ENCODE measurements around the gene ZNF318.
"Not testable (repeated sequence)": the region's sequence is repeated elsewhere in the genome, so short reads cannot be mapped to it uniquely, and the experiment has no call there.

ZNF318 gene

DNA sequence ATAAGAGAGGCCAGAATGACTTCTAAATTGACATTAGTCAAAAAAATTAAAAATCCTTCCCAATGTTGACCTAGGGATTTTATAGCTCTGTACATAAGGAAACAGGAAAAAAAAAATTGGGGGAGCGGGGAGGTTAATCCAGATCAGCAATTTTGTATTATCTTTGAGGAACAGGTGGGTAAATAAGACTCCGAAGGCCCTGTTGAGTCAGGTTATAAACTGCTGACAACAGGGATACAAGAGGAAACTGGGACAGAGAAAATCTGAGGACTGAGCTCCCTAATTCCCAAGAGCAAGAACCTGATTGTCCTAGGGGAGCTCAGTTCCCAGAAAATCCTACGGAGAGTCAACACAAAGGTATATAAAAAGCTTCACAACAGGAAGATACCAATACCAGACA, 34.0 kb downstream of the ZNF318 start:
- DNase-seq, result no peak

DNA sequence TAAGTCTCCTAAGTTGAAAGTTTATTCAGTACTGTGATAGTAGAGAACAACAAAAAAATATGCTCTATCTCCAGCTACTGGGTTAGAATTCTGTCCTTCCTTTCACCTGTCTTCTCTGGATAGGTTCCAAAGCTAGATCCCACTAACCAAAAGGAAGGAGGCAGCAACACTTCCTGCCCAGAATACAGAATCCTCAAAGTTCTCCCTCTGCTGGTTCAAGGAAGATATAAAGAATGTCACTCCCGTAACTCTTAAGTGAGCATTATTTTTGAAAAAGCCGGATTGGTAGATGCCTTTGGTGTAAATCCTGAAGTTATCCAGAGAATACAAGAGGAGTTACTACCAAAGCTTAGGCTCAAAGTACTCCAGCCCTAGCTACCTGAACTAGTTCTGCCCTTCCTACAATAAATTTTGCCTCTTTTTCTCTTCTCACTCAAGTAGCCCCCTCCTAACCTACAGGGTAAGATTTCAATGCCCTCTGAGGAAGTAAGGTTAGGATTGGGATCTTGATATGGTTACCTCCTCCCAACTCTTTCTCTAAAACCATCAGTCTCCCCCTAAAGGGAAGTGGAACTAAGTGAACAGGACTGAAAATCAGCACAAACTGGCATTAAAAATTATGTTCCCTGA, 34.9 kb downstream of the ZNF318 start:
- DNase-seq, result peak; percentile 30

DNA sequence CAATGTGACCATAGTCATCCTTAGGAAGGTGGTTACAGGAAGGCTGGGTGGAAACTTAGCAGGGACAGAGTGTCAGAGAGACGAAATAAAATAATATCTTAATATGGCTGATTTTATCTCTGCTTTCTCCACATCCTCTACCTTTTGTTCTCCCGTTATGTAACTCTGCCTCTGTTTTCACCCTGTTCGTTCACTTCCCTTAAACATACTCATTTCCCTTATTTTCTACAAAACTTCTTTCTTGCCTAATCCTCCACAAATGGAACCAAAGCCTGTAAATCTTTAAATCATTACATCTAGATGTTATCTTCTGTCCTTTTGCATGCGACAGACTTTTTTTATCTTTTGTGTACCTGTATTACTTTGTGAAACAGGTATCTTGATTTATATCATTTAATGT, 37.6 kb downstream of the ZNF318 start:
- DNase-seq, result no peak

DNA sequence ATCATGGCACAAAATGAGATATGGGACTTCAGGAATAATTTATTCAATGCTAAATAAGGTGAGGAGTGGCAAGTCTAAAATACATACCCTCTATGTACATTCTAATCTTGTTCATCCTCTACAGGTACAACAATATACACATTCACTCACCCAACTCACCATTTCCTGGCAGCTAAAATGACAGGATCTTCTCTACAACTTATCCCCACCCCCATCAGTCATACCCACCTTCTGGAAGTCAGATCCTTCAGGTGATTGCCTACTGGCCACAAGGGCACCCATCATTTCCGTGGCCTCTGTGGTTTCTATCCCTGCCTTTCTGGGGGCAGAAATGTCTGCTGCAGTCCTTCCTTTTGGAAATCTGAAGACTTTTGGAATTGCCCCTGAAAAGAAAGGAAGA, 38.0 kb downstream of the ZNF318 start:
- DNase-seq, result no peak

DNA sequence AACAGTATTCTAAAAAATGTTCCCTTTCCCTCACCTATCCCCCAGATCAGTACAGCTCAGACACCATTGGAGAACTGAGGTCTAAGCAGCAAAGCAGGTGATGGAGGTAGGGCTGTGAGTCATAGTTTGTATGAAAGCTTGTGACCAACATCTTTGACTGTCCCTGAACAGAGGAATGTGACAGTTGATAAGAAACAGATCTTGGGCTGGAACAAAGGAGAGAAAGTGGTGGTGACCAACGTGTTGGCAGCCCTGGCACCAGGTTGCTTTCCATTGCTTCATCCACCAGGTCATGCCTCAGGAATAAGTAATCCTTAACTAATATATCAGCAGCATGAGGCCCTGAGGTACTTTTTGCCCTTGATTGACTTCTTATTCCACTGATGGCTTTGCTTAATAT, 40.9 kb downstream of the ZNF318 start:
- DNase-seq, result no peak

DNA sequence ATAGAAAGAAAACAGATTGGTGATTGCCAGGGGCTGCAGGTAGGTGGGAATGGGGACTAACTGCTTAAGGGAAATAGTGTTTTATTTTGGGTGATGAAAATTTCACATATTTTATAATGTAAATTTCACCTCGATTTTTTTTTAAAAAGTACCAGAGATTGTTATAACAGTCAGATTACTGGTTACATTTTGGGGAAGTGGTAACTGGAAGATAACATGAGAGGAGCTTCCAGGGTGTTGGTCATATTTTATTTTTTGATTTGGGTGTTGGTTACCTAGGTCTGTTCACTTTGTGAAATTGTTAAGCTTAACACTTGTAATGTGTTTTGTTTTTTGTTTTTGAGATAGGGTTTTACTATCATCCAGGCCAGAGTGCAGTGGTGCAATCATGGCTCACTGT, 43.6 kb downstream of the ZNF318 start:
- DNase-seq, result no peak

DNA sequence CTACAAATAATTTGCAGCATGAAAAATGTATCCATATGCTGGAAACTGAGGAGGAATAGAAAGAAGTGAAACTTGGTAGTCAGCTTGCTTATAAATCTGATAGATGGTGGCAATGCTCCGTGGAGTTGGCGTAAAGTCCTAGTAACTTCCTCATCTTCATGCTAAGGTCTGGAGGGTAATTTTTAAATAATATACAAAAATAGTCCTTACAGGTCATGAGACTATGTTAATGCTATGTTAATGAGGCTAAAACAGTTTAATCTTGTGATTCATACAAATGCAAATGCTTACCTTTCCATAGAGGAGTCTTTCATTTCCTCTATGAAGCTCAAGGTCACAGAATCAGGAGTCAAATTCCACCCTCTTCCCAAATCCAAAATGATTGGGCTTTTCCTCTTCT, 51.4 kb downstream of the ZNF318 start:
- DNase-seq, result no peak

DNA sequence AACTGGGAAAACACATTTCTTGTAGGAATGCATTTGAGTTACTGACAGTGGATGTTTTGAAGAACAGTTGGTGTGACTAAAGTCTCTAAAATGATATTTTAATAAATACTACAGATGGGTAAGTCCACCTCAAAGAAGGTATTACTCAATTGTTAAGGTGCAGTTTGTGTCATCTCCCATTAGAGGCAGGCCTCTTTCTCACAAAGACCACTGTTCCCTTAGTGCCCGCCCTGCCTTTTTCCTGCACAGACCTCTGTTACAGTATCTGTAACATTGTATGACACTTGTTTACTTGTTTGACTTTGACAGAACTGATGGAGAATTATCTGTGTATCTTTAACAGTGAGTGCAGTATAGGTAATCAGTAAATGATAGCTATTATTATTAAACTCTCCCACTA, 55.6 kb downstream of the ZNF318 start:
- DNase-seq, result no peak

DNA sequence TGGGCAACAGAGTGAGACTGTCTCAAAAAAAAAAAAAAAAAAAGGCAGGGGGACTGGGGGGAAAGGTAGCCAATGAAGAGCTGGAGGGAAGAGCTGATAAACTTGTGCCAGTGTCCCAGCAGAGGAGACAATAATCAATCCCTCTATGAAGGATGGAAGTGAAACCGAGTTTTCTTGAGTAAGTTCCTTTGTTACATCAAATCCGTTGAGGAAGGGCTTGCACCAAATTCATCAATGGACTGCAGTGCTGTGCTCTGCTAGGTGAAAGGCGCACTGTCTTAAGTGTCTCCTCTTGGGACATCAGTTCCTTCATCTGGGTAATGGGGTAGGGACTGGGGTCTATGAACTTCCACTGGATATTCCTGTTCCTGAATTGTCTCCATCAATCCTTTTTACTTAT, 57.8 kb downstream of the ZNF318 start:
- no peak for DNase-seq

DNA sequence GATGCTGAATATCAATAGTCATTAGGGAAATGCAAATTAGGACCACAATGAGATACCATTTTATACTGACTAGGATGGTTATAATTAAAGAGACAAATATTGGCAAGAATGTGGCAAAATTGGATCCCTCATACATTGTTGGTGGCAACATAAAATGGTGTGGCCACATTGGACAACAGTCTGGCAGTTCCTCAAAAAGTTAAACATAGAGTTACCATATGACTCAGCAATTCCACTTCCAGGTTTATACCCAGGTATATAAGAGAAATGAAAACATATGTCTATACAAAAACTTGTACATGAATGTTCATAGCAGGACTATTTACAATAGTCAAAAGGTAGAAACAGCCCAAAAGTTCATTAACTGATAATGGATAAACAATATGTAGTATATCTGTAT, 58.8 kb downstream of the ZNF318 start:
- DNase-seq, result no peak

DNA sequence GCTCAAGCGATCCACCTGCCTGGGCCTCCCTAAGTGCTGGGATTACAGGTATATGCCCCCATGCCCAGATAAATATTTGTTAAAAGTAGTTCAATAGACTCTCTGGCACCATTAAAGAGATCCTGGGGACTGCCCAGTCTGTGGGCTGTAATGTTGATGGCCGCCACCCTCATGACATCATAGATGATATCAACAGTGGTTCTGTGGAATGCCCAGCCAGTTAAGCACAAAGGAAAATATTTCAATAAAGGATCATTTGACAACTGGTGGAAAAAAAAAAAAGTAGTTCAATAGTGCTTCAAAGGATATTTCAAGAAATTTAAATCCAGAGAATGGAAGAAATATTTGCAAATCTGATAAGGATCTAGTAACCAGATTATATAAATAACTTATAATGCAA, 59.3 kb downstream of the ZNF318 start:
- DNase-seq, result no peak

DNA sequence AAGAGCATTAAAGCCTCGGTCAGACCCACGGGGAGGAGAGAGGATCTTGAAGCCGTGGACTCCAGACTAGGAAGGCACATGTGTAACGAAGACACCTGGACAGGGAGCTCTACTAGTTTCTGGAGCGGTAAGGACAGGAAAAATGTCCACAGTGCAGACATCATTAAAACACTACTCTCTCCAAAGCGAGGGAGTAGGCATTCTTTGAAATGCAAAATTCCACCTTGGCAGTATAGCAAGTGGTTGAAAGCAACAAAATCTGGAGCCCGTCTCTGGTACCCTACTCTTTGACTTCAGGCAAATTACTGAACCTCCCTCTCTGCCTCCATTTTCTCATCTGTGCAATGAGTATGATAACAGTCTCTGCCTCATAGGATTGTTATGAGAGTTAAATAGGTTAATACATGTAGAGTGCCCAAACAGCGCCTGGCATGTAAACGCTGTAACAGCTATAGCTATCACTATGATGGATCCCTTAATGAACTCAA, 60.4 kb downstream of the ZNF318 start:
- no peak for DNase-seq

DNA sequence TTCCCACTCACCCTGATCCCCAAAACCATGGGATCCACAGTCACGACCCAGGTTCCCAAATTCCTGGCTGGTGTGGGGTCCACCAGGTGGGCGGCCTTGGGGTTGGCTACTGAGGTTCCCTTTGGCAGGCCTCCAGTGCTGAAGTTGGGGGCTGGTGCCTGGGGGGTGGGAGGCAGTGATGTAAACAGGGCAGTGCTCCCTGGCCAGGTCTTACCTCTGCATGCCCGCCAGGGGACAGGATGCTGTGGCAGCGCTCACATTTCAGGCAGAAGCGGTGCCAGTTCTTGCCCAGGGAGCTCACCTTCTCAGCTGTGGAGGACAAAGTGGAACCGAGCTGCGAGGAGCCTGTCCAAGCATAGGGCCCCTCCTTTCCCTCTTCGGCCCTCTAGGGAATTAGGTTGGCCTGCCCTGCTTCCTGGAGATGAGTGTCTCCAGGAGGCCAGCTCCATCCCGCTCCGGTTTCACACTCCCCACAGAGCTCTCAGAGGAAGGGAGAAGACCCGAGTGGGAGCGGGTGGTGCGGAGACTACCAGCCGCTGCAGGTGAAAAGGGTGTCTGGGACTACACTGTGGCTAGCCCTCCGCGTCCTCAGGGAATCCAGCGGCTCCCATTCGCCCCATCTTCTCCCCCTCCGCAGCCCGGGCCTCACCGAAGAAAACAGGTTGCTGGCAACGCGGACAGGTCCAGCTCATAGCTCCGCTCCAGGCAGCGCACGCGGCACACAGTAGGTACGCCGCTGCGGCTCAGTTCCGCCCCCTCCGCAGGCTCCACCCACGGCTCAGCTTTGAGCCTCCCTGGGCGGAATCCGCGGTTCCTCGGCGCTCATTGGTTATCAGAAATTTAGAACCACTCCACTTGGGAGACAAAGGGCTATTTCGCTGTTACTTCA, 61.1 kb downstream of the ZNF318 start, which contains the start of gene CRIP3:
Gene CRIP3, minus strand, starts transcription at position 726 of the 889 bp plus-strand sequence. Its CDS starts 34 bp downstream, at position 692.
- peak; percentile 78 for DNase-seq

DNA sequence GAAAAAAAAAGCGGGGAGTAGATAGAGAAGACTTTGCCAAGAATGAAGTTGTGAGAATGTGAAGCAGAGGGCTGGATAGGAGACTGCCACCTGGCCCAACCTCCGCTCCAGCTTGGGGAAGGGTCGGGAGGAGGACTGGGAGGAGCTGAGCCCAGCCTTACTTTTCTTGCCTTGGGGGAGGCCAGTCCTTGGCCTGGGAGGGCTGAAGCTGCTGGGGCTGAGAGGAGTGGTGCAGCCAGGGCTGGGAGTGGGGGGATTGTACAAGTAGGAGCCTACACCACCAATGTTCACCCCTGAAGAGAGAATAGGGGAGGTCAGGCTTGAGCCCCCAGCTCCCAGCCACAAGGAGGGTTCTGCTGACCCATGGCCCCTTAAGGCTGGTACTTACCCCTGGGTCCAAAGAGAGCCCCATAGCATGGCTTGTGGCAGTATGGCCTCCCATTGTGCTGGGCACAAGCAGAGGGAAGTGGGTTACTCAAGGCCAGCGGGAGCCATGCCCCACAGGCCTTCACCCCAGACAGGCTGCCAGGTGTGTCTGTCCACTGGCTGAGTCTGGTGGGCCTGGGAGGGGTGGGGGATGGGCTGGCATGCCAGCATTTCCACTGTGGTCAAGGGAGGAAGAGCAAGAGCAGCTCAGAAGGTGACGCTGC, 61.9 kb downstream of the ZNF318 start:
- no peak for DNase-seq

DNA sequence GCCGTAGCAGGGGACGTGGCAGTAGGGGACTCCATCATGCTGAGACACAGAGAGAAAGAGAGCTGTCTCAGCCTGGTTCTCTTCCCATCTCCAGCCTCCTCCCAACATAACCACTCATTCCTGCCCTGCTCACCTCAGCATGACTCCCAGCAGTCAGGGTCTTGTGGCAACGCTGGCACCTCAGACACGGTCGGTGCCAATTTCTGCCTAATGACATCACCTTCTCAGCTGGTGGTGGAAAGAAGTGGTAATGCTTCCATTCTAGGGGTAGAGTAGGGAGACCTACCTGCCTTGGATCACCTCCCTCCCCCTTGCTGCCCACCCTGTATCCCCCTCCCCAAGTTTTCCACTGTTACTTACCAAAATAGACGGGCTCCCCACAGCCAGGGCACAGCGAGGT, 63.4 kb downstream of the ZNF318 start:
- no peak for DNase-seq

DNA sequence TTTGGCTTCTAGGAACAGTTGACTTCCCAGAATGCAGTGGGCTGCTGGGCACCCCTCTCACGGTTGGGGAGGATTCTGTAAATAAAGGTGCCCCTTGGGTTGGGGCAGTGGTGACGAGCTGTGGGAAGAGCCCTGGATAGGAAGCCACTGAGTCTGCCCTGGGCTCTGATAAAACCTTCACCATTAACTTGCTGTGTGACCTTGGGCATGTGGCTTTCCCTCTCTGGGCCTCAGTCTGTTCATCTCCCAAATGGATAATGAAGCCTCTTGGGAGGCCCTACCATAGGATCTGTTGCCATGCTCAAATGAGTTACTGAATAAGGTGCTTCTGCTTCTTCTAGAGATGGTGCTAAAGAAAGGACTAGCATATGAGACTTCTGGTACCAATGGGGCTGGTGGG, 64.6 kb downstream of the ZNF318 start:
- DNase-seq, result no peak

DNA sequence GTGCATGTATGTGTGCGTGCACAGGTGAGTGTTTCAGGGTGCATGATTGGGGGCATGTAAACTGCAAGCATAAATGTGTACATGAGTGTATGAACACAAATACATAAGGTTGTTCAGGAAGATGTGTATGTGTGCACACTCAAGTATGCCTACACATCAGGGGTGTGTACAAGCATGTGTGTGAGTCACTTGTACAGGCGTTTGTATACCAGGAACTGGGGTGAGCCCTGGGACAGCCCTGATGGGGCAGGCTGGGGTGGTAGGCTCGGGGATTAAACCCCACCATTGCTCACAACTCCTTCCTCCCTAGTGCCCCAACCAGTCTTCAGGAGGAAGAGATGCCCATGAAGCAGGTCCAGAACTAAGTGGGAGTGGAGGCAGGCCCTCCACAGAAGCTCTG, 65.1 kb downstream of the ZNF318 start:
- no peak for DNase-seq

DNA sequence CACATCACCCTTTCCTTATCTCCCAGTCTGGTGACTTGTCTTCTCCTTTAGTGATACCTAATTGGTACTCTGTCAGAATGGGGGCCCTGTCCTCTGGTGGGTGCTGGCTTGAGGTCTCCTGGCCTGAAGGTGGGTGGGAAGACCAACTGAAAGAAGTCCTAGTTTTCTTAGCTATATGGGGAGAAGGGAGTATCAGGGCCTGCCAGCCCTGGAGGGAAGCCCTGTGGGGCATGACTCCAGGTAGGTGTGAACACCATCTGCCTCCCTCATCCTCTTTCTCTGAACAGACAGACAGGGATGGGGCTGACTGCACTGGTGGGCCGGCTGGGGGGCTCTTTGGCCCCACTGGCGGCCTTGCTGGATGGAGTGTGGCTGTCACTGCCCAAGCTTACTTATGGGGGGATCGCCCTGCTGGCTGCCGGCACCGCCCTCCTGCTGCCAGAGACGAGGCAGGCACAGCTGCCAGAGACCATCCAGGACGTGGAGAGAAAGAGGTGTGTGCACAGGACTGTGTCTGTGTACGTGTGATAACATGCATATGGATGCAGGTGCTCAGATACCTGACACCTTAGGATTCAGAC, 65.6 kb downstream of the ZNF318 start:
- no peak for DNase-seq

DNA sequence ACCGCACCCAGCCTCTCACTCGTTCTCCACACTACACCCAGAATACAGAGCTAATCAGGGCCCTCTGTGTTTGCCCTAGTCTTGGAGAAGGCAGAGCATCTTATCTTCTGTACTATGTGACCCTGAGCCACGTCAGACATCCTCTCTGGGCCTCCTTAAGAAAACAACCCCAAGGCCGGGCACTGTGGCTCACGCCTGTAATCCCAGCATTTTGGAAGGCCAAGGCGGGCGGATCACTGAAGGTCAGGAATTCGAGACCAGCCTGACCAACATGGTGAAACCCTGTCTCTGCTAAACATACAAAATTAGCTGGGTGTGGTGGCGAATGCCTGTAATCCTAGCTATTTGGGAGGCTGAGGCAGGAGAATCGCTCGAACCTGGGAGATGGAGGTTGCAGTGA, 66.4 kb downstream of the ZNF318 start:
- not testable (repeated sequence) for DNase-seq

DNA sequence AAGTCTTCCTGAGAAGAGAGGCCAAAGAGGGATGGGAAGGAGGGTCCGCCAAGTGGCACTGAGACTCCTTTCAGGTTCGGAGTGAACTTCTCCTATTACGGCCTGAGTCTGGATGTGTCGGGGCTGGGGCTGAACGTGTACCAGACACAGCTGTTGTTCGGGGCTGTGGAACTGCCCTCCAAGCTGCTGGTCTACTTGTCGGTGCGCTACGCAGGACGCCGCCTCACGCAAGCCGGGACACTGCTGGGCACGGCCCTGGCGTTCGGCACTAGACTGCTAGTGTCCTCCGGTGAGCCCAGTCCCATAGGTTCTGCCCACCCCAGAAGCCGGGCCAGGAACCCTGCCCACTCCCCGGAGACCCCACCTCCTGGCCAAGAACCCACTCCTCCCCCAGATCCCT, 67.3 kb downstream of the ZNF318 start:
- no peak for DNase-seq

DNA sequence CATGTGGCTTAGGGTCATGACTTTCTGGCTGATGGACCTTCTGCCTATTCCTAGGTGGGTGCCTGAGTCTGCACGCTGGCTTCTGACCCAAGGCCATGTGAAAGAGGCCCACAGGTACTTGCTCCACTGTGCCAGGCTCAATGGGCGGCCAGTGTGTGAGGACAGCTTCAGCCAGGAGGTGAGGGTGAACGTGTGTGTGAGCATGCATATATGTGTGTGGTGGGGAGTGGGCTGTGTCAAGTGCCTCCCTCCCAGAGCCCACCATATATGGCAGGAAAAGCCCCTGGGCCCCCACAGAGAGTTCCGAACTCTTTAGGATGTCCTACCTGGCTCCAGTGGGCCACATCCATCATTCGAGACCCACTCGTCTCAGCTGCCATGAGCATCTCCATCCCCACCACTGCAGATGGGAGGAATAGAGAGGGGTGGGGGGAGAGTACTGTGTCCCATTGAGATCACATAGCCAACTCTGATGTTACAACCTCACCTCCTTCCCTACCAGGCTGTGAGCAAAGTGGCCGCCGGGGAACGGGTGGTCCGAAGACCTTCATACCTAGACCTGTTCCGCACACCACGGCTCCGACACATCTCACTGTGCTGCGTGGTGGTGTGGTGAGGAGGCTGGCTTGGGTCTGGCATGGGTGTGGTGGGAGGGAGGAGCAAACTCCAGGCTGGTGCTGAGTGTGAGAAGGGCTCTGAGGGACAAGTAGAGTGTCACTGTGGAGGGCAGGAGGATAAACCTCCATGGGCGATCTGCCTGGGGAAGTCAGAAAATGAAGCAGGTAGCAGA, 68.2 kb downstream of the ZNF318 start:
- no peak for DNase-seq
